Ishikawa (cell line): Measurements from ENCODE around the gene AP4E1.

Source experiments
- TAF1 ChIP-seq: IDR thresholded peaks from 2 replicates; pipeline ENCODE4 v1.6.1; 2012; ENCODE audit warnings: low read depth, mild to moderate bottlenecking
- TEAD4 ChIP-seq: IDR thresholded peaks from 2 replicates; pipeline ENCODE4 v1.6.1; 2012
- TF ChIP-seq, protein P1 (sequence below): IDR thresholded peaks from 2 replicates; pipeline ENCODE4 v1.6.1; 2012

DNA sequence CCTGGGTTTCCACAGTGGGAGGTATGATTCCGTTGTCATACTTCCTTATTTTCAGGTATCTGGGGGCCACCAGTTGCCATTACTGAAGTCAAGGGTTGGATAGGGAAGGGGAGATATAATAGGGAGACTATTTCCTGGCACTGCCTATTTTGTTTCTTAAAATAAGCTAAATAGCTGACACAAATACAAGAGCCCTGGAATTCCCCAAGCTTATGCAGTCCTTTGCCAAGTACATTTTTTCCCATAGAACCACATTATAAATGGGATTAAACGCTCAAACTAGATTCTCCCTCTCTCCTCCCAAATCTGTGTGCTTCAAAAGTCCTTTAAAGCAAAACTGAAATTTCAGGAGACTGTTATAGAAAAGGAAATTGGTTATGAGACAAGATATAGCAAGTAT, 68.7 kb downstream of the AP4E1 start:
- TF ChIP-seq, protein P1, sequence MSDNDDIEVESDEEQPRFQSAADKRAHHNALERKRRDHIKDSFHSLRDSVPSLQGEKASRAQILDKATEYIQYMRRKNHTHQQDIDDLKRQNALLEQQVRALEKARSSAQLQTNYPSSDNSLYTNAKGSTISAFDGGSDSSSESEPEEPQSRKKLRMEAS = no peak
- TF ChIP-seq TEAD4 (no peak), TAF1 (no peak)
